SU-DHL-6 (cell line): ENCODE results near the gene LRGUK.

ENCODE experiments used
- CTCF ChIP-seq: fragments of 200-600 bp; sonication (generic); IDR thresholded peaks from one replicate; pipeline ENCODE4 v1.5.1; 2017; ENCODE audit warnings: antibody characterized with exemption, mild to moderate bottlenecking, low read length, moderate library complexity; ENCODE audit not compliant: insufficient read depth, poor library complexity, severe bottlenecking
- EZH2phosphoT487 ChIP-seq: fragments of 200-600 bp; sonication (generic), shearing (Covaris generic); conservative IDR thresholded peaks from 2 replicates; pipeline ENCODE4 v1.6.1; 2018; ENCODE audit warnings: mild to moderate bottlenecking, antibody characterized with exemption, low read length, moderate library complexity, mixed read lengths

- TF ChIP-seq CTCF (no peak), EZH2phosphoT487 (no peak)
Observed at GRCh38 chr7:134084488-134085144, 42.5 kb upstream of the LRGUK start.
